GM23248 (cell line): ENCODE measurements around the gene EZR.

ENCODE experiments used
- EZH2 ChIP-seq: fragments of 200-600 bp; sonication (generic); IDR thresholded peaks from 2 replicates; pipeline ENCODE4 v1.6.1; 2018; ENCODE audit warnings: antibody characterized with exemption, mild to moderate bottlenecking; ENCODE audit not compliant: insufficient read depth, poor library complexity, severe bottlenecking
- EZH2phosphoT487 ChIP-seq: fragments of 200-600 bp; sonication (generic); IDR thresholded peaks from 2 replicates; pipeline ENCODE4 v1.6.1; 2018; ENCODE audit warnings: antibody characterized with exemption, moderate library complexity, mild to moderate bottlenecking, low read depth; ENCODE audit not compliant: insufficient read depth

DNA sequence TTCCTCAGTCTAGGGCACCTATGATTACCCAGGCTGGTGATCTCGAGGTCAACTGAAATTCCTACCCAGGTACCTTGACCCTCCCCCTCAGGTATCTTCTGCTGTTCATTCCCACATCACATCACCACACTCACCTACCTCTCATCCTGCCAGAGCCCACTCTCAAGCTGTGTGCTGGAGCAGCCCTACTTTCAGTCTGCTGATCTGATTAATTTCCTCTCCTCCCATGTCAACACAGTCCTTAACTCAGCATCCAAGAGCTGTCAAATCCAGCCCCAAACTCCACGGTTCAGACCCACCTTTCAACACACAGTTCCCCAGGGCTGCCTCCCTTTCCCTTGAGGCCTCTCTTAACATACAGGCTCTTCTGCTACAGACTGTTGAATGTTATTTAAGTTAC, 42.4 kb downstream of the EZR start:
- TF ChIP-seq EZH2, result no peak
- TF ChIP-seq EZH2phosphoT487, result no peak
